MM.1S (cell line): ENCODE data around the gene PRODH2.

ENCODE experiments used
- DNase-seq: peaks from one replicate; pipeline ENCODE4 v3.0.0-alpha.2; 2015
- H2AFZ ChIP-seq: fragments of 300-600 bp; sonication (generic); 2 replicates; pipeline ENCODE4 v1.6.0; 2016; ENCODE audit warnings: antibody characterized with exemption, low read length
- H3F3A ChIP-seq: fragments of 300-600 bp; sonication (generic); 2 replicates; pipeline ENCODE4 v1.6.1; 2016; ENCODE audit warnings: mild to moderate bottlenecking, antibody characterized with exemption, low read length, moderate library complexity, mixed read lengths; ENCODE audit not compliant: insufficient read depth
- H3K27ac ChIP-seq: fragments of 300-600 bp; sonication (generic); 2 replicates; pipeline ENCODE4 v1.5.1; 2016; ENCODE audit warnings: mild to moderate bottlenecking, low read length
- H3K27me3 ChIP-seq: fragments of 300-600 bp; sonication (generic); replicated peaks from 2 replicates; pipeline ENCODE4 v1.6.0; 2016; ENCODE audit warnings: low read length; ENCODE audit not compliant: insufficient read depth
- H3K36me3 ChIP-seq: fragments of 300-600 bp; sonication (generic); replicated peaks from 2 replicates; pipeline ENCODE4 v1.6.1; 2016; ENCODE audit warnings: mild to moderate bottlenecking, low read length, mixed read lengths; ENCODE audit not compliant: insufficient read depth
- H3K4me1 ChIP-seq: fragments of 300-600 bp; sonication (generic); 2 replicates; pipeline ENCODE4 v1.6.1; 2016; ENCODE audit warnings: low read length, mixed read lengths
- H3K4me2 ChIP-seq: fragments of 300-600 bp; sonication (generic); 2 replicates; pipeline ENCODE4 v1.6.0; 2016; ENCODE audit warnings: low read depth, low read length
- H3K4me3 ChIP-seq: fragments of 300-600 bp; sonication (generic); 2 replicates; pipeline ENCODE4 v1.5.1; 2016; ENCODE audit warnings: low read length, mixed read lengths
- H3K79me2 ChIP-seq: fragments of 300-600 bp; sonication (generic); 2 replicates; pipeline ENCODE4 v1.6.1; 2016; ENCODE audit warnings: mixed run types, low read length, mixed read lengths
- H3K9ac ChIP-seq: fragments of 300-600 bp; sonication (generic); 2 replicates; pipeline ENCODE4 v1.6.1; 2016; ENCODE audit warnings: low read length, mixed read lengths
- H3K9me2 ChIP-seq: fragments of 300-600 bp; sonication (generic); replicated peaks from 2 replicates; pipeline ENCODE4 v1.6.1; 2016; ENCODE audit warnings: mild to moderate bottlenecking, low read length, mixed read lengths; ENCODE audit not compliant: insufficient read depth
- H3K9me3 ChIP-seq: fragments of 300-600 bp; sonication (generic); replicated peaks from 2 replicates; pipeline ENCODE4 v1.6.1; 2016; ENCODE audit warnings: mild to moderate bottlenecking, low read length, mixed read lengths; ENCODE audit not compliant: insufficient read depth
- H4K20me1 ChIP-seq: fragments of 300-600 bp; sonication (generic); 2 replicates; pipeline ENCODE4 v1.6.1; 2016; ENCODE audit warnings: mild to moderate bottlenecking, low read length, moderate library complexity, mixed read lengths; ENCODE audit not compliant: insufficient read depth
- EZH2 ChIP-seq: fragments of 300-600 bp; sonication (generic); optimal IDR thresholded peaks from 2 replicates; pipeline ENCODE3; 2017; ENCODE audit warnings: low read depth, mild to moderate bottlenecking, antibody characterized with exemption, low read length, mixed read lengths
- EZH2phosphoT487 ChIP-seq: fragments of 300-600 bp; sonication (generic); IDR thresholded peaks from 2 replicates; pipeline ENCODE4 v1.6.1; 2018; ENCODE audit warnings: antibody characterized with exemption, low read length
- TF ChIP-seq, protein P1 (sequence below): fragments of 300-600 bp; sonication (generic); IDR thresholded peaks from 2 replicates; pipeline ENCODE4 v1.5.1; 2016; ENCODE audit warnings: antibody characterized with exemption, low read length, mixed read lengths

The PRODH2 gene

DNA sequence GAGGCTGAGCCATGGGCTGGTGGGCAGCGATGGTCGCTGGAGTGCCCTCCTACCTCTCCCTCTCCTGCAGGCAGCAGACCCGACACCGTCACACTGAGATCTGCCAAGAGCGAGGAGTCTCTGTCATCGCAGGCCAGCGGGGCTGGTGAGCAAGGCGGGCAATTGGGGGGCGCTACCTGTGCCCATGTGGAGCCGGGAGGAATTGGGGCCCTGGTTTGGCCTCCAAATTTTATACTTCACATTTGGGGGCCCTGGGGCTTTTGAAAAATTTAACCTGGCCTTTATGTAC lies 27.4 kb downstream of the PRODH2 start:
- no peaks in the 10 kb centered on the region for H3F3A ChIP-seq
- no peaks in the 10 kb centered on the region for H3K4me1 ChIP-seq
- DNase-seq, result no peak

DNA sequence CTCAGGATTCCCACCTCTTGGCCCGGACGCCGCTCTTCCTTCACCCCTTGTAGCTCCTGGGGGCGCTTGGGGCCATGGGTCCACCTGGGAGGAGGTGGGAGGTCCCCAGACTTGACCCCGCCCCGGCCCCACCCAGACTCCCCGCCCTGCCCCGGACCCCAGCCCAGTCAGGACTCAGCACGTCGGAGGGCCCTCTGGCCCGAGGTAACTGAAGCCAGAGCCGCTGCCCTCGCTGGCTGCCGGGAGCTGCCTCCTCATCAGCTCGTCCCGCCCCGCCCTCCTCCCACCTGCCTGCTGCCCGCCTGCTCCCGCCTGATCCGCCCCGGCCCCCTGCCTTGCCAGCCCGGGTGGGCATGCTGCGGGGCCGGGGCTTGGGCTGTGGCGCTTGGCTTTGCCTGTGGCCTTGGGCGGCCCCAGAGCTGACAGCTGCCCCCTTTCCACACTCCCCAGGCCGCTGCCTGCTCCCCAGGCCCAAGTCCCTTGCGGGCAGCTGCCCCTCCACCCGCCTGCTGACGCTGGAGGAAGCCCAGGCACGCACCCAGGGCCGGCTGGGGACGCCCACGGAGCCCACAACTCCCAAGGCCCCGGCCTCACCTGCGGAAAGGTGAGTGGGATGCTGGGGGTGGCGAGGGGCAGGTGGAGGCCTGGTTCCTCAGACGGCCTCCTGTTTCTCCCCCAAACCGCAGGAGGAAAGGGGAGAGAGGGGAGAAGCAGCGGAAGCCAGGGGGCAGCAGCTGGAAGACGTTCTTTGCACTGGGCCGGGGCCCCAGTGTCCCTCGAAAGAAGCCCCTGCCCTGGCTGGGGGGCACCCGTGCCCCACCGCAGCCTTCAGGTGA lies 27.9 kb downstream of the PRODH2 start:
- Histone ChIP-seq H3K27me3 (no peaks in the 10 kb centered on the region), H2AFZ (no peak overlapping the region), H3F3A (no peaks in the 10 kb centered on the region), H3K79me2 (no peaks in the 10 kb centered on the region), H4K20me1 (no peaks in the 10 kb centered on the region), H3K4me1 (no peaks in the 10 kb centered on the region), H3K9me3 (no peaks in the 10 kb centered on the region), H3K27ac (no peak overlapping the region), H3K4me3 (no peak overlapping the region), H3K9me2 (no peaks in the 10 kb centered on the region), H3K9ac (no peak overlapping the region), H3K36me3 (no peaks in the 10 kb centered on the region), H3K4me2 (no peak overlapping the region)
- no peak for DNase-seq
- TF ChIP-seq EZH2 (no peak), EZH2phosphoT487 (no peak)
- TF ChIP-seq, protein P1, sequence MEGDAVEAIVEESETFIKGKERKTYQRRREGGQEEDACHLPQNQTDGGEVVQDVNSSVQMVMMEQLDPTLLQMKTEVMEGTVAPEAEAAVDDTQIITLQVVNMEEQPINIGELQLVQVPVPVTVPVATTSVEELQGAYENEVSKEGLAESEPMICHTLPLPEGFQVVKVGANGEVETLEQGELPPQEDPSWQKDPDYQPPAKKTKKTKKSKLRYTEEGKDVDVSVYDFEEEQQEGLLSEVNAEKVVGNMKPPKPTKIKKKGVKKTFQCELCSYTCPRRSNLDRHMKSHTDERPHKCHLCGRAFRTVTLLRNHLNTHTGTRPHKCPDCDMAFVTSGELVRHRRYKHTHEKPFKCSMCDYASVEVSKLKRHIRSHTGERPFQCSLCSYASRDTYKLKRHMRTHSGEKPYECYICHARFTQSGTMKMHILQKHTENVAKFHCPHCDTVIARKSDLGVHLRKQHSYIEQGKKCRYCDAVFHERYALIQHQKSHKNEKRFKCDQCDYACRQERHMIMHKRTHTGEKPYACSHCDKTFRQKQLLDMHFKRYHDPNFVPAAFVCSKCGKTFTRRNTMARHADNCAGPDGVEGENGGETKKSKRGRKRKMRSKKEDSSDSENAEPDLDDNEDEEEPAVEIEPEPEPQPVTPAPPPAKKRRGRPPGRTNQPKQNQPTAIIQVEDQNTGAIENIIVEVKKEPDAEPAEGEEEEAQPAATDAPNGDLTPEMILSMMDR, result no peak

More for the DNA sequence above, 27.4 kb downstream of the PRODH2 start:
- Histone ChIP-seq H3K79me2 (no peaks in the 10 kb centered on the region), H3K27ac (no peak overlapping the region), H3K9me3 (no peaks in the 10 kb centered on the region), H2AFZ (no peak overlapping the region), H3K36me3 (no peaks in the 10 kb centered on the region), H3K4me2 (no peak overlapping the region), H3K4me3 (no peak overlapping the region), H3K9me2 (no peaks in the 10 kb centered on the region), H3K27me3 (no peaks in the 10 kb centered on the region), H3K9ac (no peak overlapping the region), H4K20me1 (no peaks in the 10 kb centered on the region)
- TF ChIP-seq EZH2 (no peak), EZH2phosphoT487 (no peak)
- TF ChIP-seq, protein P1, result no peak

DNA sequence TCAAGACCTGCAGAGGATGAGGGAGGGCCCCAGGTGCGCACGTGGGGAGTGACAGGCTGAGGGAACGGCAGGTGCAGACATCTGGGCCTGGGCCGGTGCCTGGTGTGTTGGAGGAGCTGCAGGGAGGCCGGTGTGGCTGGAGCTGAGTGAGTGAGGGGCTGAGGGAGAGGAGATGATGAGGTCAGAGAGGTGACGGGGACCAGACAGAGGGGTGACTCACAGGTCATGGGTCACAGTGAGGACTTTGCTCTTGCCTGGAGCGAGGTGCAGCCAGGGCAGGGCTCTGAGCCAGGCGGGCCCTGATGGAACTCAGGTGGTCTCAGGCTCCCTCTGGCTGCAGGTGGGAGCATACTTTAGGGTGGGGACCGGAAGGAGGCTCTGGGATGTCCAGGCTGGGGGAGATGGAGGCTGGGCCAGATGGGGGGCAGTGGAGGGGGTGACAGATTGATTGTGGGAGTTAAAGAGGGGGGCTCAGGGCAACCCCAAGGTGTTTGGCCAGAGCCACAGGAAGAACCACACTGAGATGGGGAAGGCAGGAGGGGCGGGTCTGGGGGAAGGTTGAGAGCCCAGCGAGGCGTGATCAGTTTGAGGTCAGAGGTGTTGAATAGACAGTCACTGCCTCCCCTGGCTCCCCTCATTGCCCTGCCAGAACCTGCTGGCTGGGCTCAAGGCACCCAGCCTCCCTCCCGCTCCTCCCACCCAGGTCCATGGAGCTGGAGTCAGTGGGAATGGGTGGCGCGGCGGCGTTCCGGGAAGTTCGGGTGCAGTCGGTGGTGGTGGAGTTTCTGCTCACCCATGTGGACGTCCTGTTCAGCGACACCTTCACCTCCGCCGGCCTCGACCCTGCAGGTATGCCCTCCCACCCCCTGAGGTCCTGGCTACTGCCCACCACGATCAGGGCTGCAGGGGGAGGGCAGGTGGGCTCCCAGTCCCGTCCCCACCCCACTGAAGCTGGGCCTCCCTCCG lies 28.9 kb downstream of the PRODH2 start:
- Histone ChIP-seq H4K20me1 (no peaks in the 10 kb centered on the region), H3K4me1 (no peaks in the 10 kb centered on the region), H3K27me3 (no peaks in the 10 kb centered on the region), H3K9ac (no peak overlapping the region), H3K79me2 (no peaks in the 10 kb centered on the region), H3F3A (no peaks in the 10 kb centered on the region), H3K9me2 (no peaks in the 10 kb centered on the region), H3K27ac (no peak overlapping the region), H3K36me3 (no peaks in the 10 kb centered on the region), H3K9me3 (no peaks in the 10 kb centered on the region), H2AFZ (no peak overlapping the region), H3K4me2 (no peak overlapping the region), H3K4me3 (no peak overlapping the region)
- TF ChIP-seq EZH2phosphoT487 (no peak), EZH2 (no peak)
- TF ChIP-seq, protein P1, result no peak
- DNase-seq, result no peak
